H1 (cell line): Measurements from ENCODE around the gene POLA1. TPM values are rescaled to one million over a fixed set of nuclear protein-coding genes. Genes with fewer than 3 reads are reported as not detected.

Experiments used
- CTCF ChIA-PET: fragments of 300-600 bp; sonication (Branson Sonifier 250); formaldehyde crosslinking; loops from one replicate; lab custom pipeline; 2021; ENCODE audit not compliant: partially characterized antibody; lab: Charles Lee
- POLR2A ChIA-PET: fragments of 300-600 bp; sonication (Branson Sonifier 250); formaldehyde crosslinking; loops from one replicate; lab custom pipeline; 2021; ENCODE audit warnings: inconsistent platforms; ENCODE audit not compliant: partially characterized antibody; lab: Charles Lee
- DNase-seq, 2 experiments: peaks; one replicate each; pipeline versions ENCODE4 v3.0.0 to v3.0.0-alpha.2; 2010 to 2022; ENCODE audit warnings: low spot score in 2 of 2, low read depth in 1 of 2, mixed read lengths in 1 of 2
- FAIRE-seq: peaks from 2 replicates; lab custom pipeline; 2011; peaks lifted over from hg19 to GRCh38; lab: Jason Lieb, UNC
- H2AFZ ChIP-seq: 2 replicates; pipeline ENCODE4 v1.8.1; 2012; ENCODE audit warnings: low read length, inconsistent platforms
- H2AK5ac ChIP-seq: 2 replicates; pipeline ENCODE4 v1.6.1; 2013; ENCODE audit warnings: low read depth, low read length
- H2BK120ac ChIP-seq: replicated peaks from 2 replicates; pipeline ENCODE3; 2013; ENCODE audit warnings: low read depth, low read length, inconsistent platforms
- H2BK12ac ChIP-seq: 2 replicates; pipeline ENCODE4 v1.6.1; 2013; ENCODE audit warnings: low read depth, low read length
- H2BK15ac ChIP-seq: 2 replicates; pipeline ENCODE4 v1.6.1; 2013; ENCODE audit warnings: low read length
- H2BK20ac ChIP-seq: 2 replicates; pipeline ENCODE4 v1.6.1; 2013; ENCODE audit warnings: low read length
- H2BK5ac ChIP-seq: 2 replicates; pipeline ENCODE4 v1.6.1; 2013; ENCODE audit warnings: low read depth, low read length
- H3K14ac ChIP-seq: 2 replicates; pipeline ENCODE4 v1.6.1; 2013; ENCODE audit warnings: inconsistent platforms; ENCODE audit not compliant: insufficient read length
- H3K18ac ChIP-seq: 2 replicates; pipeline ENCODE4 v1.6.1; 2013; ENCODE audit warnings: low read length; ENCODE audit errors: extremely low read depth
- H3K23ac ChIP-seq: 2 replicates; pipeline ENCODE4 v1.6.1; 2013; ENCODE audit warnings: inconsistent platforms; ENCODE audit not compliant: insufficient read length
- H3K23me2 ChIP-seq: 2 replicates; pipeline ENCODE4 v1.6.1; 2013; ENCODE audit warnings: low read depth, low read length
- H3K27ac ChIP-seq: 2 replicates; pipeline ENCODE4 v1.6.1; 2011; ENCODE audit warnings: low read depth, low read length, inconsistent platforms
- H3K27me3 ChIP-seq, 4 experiments: replicated peaks in 1 of 4; 1 replicate in 1 of 4; 2 replicates in 3 of 4; pipeline versions ENCODE4 v1.6.1 to v1.8.1; 2011 to 2013; ENCODE audit warnings: low read length in 3 of 4, mild to moderate bottlenecking in 3 of 4, inconsistent platforms in 2 of 4, mixed read lengths in 2 of 4, moderate library complexity in 1 of 4; ENCODE audit not compliant: control insufficient read depth in 3 of 4, insufficient read depth in 3 of 4; ENCODE audit errors: extremely low read depth in 1 of 4
- H3K36me3 ChIP-seq, 4 experiments: 2 replicates each; pipeline versions ENCODE4 v1.6.1 to v1.8.1; 2011 to 2013; ENCODE audit warnings: mild to moderate bottlenecking in 4 of 4, low read length in 3 of 4, moderate library complexity in 2 of 4, control low read depth in 1 of 4, inconsistent platforms in 1 of 4; ENCODE audit not compliant: insufficient read depth in 4 of 4, control insufficient read depth in 2 of 4
- H3K4ac ChIP-seq: replicated peaks from 2 replicates; pipeline ENCODE3; 2013; ENCODE audit warnings: low read length, low read depth, mixed read lengths, inconsistent platforms; ENCODE audit not compliant: insufficient read length
- H3K4me1 ChIP-seq, 4 experiments: replicated peaks in 1 of 4; 1 replicate in 1 of 4; 2 replicates in 3 of 4; pipeline versions ENCODE4 v1.6.1 to v1.8.1; 2011 to 2013; ENCODE audit warnings: low read length in 3 of 4, inconsistent platforms in 2 of 4, mixed read lengths in 1 of 4; ENCODE audit not compliant: insufficient read depth in 4 of 4, control insufficient read depth in 3 of 4
- H3K4me2 ChIP-seq, 2 experiments: 2 replicates each; pipeline versions ENCODE4 v1.6.1 to v1.8.1; 2011 to 2013; ENCODE audit warnings: low read depth in 2 of 2, low read length in 2 of 2, control low read depth in 1 of 2, inconsistent platforms in 1 of 2, mild to moderate bottlenecking in 1 of 2; ENCODE audit not compliant: insufficient read depth in 1 of 2
- H3K4me3 ChIP-seq, 4 experiments: fragments of 200-600, 300-600 bp in 1 of 4; sonication (generic), shearing (Covaris generic), sonication (Bioruptor Twin) in 1 of 4; 2 replicates each; pipeline versions ENCODE4 v1.5.1 to v1.8.1; 2011 to 2016; ENCODE audit warnings: low read length in 4 of 4, low read depth in 3 of 4, control low read depth in 2 of 4, inconsistent platforms in 2 of 4, mild to moderate bottlenecking in 2 of 4, mixed read lengths in 1 of 4, moderate library complexity in 1 of 4; ENCODE audit not compliant: insufficient read depth in 2 of 4; ENCODE audit errors: extremely low read depth in 1 of 4
- H3K56ac ChIP-seq: replicated peaks from 2 replicates; pipeline ENCODE3; 2013; ENCODE audit warnings: low read depth, mild to moderate bottlenecking, mixed read lengths, low read length, inconsistent platforms; ENCODE audit not compliant: insufficient read length
- H3K79me1 ChIP-seq: 2 replicates; pipeline ENCODE4 v1.6.1; 2013; ENCODE audit warnings: low read depth, low read length, control low read depth
- H3K79me2 ChIP-seq, 2 experiments: 2 replicates each; pipeline versions ENCODE4 v1.6.1 to v1.8.1; 2012 to 2013; ENCODE audit warnings: low read length in 2 of 2, mild to moderate bottlenecking in 2 of 2, inconsistent platforms in 1 of 2; ENCODE audit not compliant: insufficient read depth in 2 of 2, control insufficient read depth in 1 of 2
- H3K9ac ChIP-seq, 4 experiments: replicated peaks in 1 of 4; 1 replicate in 1 of 4; 2 replicates in 3 of 4; pipeline versions ENCODE4 v1.6.1 to v1.8.1; 2011 to 2013; ENCODE audit warnings: low read depth in 3 of 4, low read length in 3 of 4, control low read depth in 2 of 4, mild to moderate bottlenecking in 2 of 4, moderate library complexity in 2 of 4, inconsistent platforms in 1 of 4; ENCODE audit errors: extremely low read depth in 1 of 4
- H3K9me3 ChIP-seq, 2 experiments: 2 replicates each; pipeline versions ENCODE4 v1.6.1 to v1.8.1; 2012 to 2013; ENCODE audit warnings: mild to moderate bottlenecking in 2 of 2, moderate library complexity in 2 of 2, control low read depth in 1 of 2, inconsistent platforms in 1 of 2, low read depth in 1 of 2, low read length in 1 of 2, mixed read lengths in 1 of 2; ENCODE audit not compliant: insufficient read depth in 2 of 2
- H4K20me1 ChIP-seq, 2 experiments: replicated peaks in 1 of 2; 2 replicates each; pipeline versions ENCODE3 to v1.8.1; 2011 to 2013; ENCODE audit warnings: inconsistent platforms in 2 of 2, low read length in 2 of 2, mild to moderate bottlenecking in 1 of 2; ENCODE audit not compliant: insufficient read depth in 2 of 2, control insufficient read depth in 1 of 2
- H4K5ac ChIP-seq: 2 replicates; pipeline ENCODE4 v1.6.1; 2013; ENCODE audit warnings: low read length, low read depth, mixed read lengths, inconsistent platforms; ENCODE audit not compliant: insufficient read length
- H4K8ac ChIP-seq: 2 replicates; pipeline ENCODE4 v1.8.0; 2013; ENCODE audit warnings: mild to moderate bottlenecking, moderate library complexity, low read length, inconsistent platforms; ENCODE audit not compliant: insufficient read depth; ENCODE audit errors: extremely low read depth
- H4K91ac ChIP-seq: replicated peaks from 2 replicates; pipeline ENCODE3; 2013; ENCODE audit warnings: low read length, mixed read lengths, inconsistent platforms; ENCODE audit not compliant: insufficient read length
- POLR2AphosphoS5 ChIP-seq: IDR thresholded peaks from 2 replicates; pipeline ENCODE4 v1.6.1; 2011; ENCODE audit warnings: low read depth, low read length
- TCF12 ChIP-seq: IDR thresholded peaks from 2 replicates; pipeline ENCODE4 v1.6.1; 2011; ENCODE audit warnings: low read depth, mild to moderate bottlenecking, low read length
- polyA plus RNA-seq, 7 experiments: library from polyadenylated mRNA; depleted of rRNA in 3 of 7; stranded (reverse) in 5 of 7; unstranded in 2 of 7; fragments of >200 nt in 5 of 7; fragments of 200-250 nt in 2 of 7; gene quantifications; 1 replicate in 5 of 7; 2 replicates in 1 of 7; 4 replicates in 1 of 7; pipeline versions ENCODE4 v1.2.1 to v1.2.3, GENCODE V29; 2011 to 2013; ENCODE audit warnings: missing spikeins in 2 of 7, mixed read lengths in 2 of 7
- total RNA-seq: library from RNA; stranded (reverse); fragmentation: NEBNext Ultra II Directional; extraction: Animal tissue kit (Norgen Biotek cat#: 25700); gene quantifications from 2 replicates; pipeline ENCODE4 v1.2.1, GENCODE V29; 2021

Gene POLA1
- total and polyA plus RNA-seq, 2 of the 8 experiments (the other 6 are each of a cell fraction or from before 2014, with no cell fraction given): 5.6 to 34.9 TPM

GRCh38 chrX:24837966-24838365 is 144.2 kb downstream of the POLA1 start:
- H3K4me3 ChIP-seq: no peak overlapping the region
- H3K27me3 ChIP-seq: no peaks in the 10 kb centered on the region
- CTCF ChIA-PET: interaction anchor here (0.7 to 2.8 kb wide), 9 partner anchors 10 to 198 kb away, joined by 3 to 16 read pairs (median 5); no protein-coding TSS in a partner anchor
- no peak overlapping the region for H2AK5ac ChIP-seq
- no peak overlapping the region for H4K91ac ChIP-seq
- no peak overlapping the region for H3K9ac ChIP-seq
- no peak for FAIRE-seq
- no peak overlapping the region for H2BK5ac ChIP-seq
- H3K14ac ChIP-seq: no peak overlapping the region
- H3K79me2 ChIP-seq: no peaks in the 10 kb centered on the region
- no peak overlapping the region for H2BK20ac ChIP-seq
- H3K4me2 ChIP-seq: no peak overlapping the region
- peaks cover 0 to 3% (median 0%) of the 10 kb centered on the region in 4 experiments; a peak in 1 of 8 replicates for H3K36me3 ChIP-seq
- H3K56ac ChIP-seq: no peak overlapping the region
- H3K27ac ChIP-seq: no peak overlapping the region
- no peak overlapping the region for H2BK15ac ChIP-seq
- TF ChIP-seq TCF12 (no peak), POLR2AphosphoS5 (no peak)
- DNase-seq: no peak
- H3K79me1 ChIP-seq: no peaks in the 10 kb centered on the region
- H4K5ac ChIP-seq: no peak overlapping the region
- no peak overlapping the region for H2BK120ac ChIP-seq
- no peak overlapping the region for H2AFZ ChIP-seq
- no peaks in the 10 kb centered on the region for H3K23me2 ChIP-seq
- H3K4me1 ChIP-seq: peaks cover 0 to 2% (median 0%) of the 10 kb centered on the region in 4 experiments; a peak in 1 of 7 replicates
- H4K8ac ChIP-seq: no peak overlapping the region
- H3K4ac ChIP-seq: no peak overlapping the region
- H3K9me3 ChIP-seq: no peaks in the 10 kb centered on the region
- H3K23ac ChIP-seq: no peak overlapping the region
- no peak overlapping the region for H3K18ac ChIP-seq
- peaks cover 0 to 3% of the 10 kb centered on the region in 2 experiments for H4K20me1 ChIP-seq
- POLR2A ChIA-PET: no interaction called here
- H2BK12ac ChIP-seq: no peak overlapping the region
